Ovary (tissue), 9 donors: ENCODE data around the gene FAM180A. TPM values are rescaled to one million over a fixed set of nuclear protein-coding genes. Genes with fewer than 3 reads are reported as not detected.
"Not testable (repeated sequence)": the region's sequence is repeated elsewhere in the genome, so short reads cannot be mapped to it uniquely, and the experiment has no call there.

Experiments used
- DNase-seq, 5 donors: peaks; one replicate each; pipeline ENCODE4 v3.0.0-alpha.2; 2019 to 2020
- H3K27ac ChIP-seq, 2 donors: fragments of 200-600 bp; one replicate each; pipeline versions ENCODE4 v1.5.1 to v1.8.0; 2019 to 2022
- H3K27me3 ChIP-seq: fragments of 200-600 bp; one replicate; pipeline ENCODE4 v1.8.0; 2022
- H3K36me3 ChIP-seq: fragments of 200-600 bp; sonication (generic); one replicate; pipeline ENCODE4 v1.5.1; 2019
- H3K4me1 ChIP-seq: one replicate; pipeline ENCODE4 v1.8.1; 2013; ENCODE audit warnings: mild to moderate bottlenecking, moderate library complexity; ENCODE audit not compliant: insufficient read depth
- H3K4me3 ChIP-seq: fragments of 200-600 bp; sonication (generic); one replicate; pipeline ENCODE4 v1.5.1; 2017
- H3K9me3 ChIP-seq, 2 donors: fragments of 200-600 bp in 1 of 2; sonication (generic) in 1 of 2; one replicate each; pipeline versions ENCODE4 v1.5.1 to v1.8.1; 2013 to 2019; ENCODE audit warnings: mild to moderate bottlenecking in 1 of 2, moderate library complexity in 1 of 2
- CTCF ChIP-seq, 3 donors: fragments of 450-650 bp in 2 of 3; fragments of 200-600 bp in 1 of 3; IDR thresholded peaks; one replicate each; pipeline versions ENCODE4 v1.5.1 to v1.8.0; 2016 to 2022; ENCODE audit warnings: antibody characterized with exemption in 3 of 3, mild to moderate bottlenecking in 1 of 3
- EP300 ChIP-seq: sonication (generic); formaldehyde crosslinking; IDR thresholded peaks from one replicate; pipeline ENCODE4 v1.6.1; 2017; ENCODE audit warnings: antibody characterized with exemption
- POLR2A ChIP-seq: fragments of 450-650 bp; IDR thresholded peaks from one replicate; pipeline ENCODE4 v1.6.1; 2017; ENCODE audit warnings: antibody characterized with exemption, mild to moderate bottlenecking, moderate library complexity
- WGBS, 3 donors: extraction: QIAGEN DNeasy Blood & Tissue Kit in 1 of 3; methylation state at CpG; one replicate each; pipeline versions ENCODE4 v1.1.5 to v1.1.7; 2013 to 2017; 5-methylcytosine and 5-hydroxymethylcytosine counted together
- intact Hi-C, 4 donors: fragments of 100-400 bp; cut with DNase I; formaldehyde crosslinking; loops; one replicate each; pipeline versions ENCODE4 v1.11.0 to v1.15.1; 2022 to 2023
- polyA plus RNA-seq, 2 donors: library from polyadenylated mRNA; stranded (reverse); fragments of 200-250 nt in 1 of 2; fragments of 350-450 nt in 1 of 2; fragmentation: Illumina TruSeq in 1 of 2; extraction: RNeasy Lipid Tissue Mini Kit (QIAGEN cat#74804) in 1 of 2; gene quantifications; one replicate each; pipeline ENCODE4 v1.2.3, GENCODE V29; 2013 to 2014
- total RNA-seq, 7 donors: library from RNA; depleted of rRNA in 2 of 7; stranded (reverse); fragments of >200 nt in 2 of 7; fragmentation: NEBNext Ultra II Directional in 3 of 7; extraction: Animal tissue kit (Norgen Biotek cat#: 25700) in 3 of 7; gene quantifications; one replicate each; pipeline versions ENCODE4 v1.1.0 to v1.2.4, GENCODE V29; 2016 to 2023
- donor health status: DM: no; HTN: no; CAD: no; lungs with moderate emphysema.
- donor health status: DM: no; HTN: no; CAD: no.
- donor health status: Bipolar disorder and iron deficiency.
- donor health status: DM: yes; HTN: yes; CAD: no.
- donor health status: DM: no; HTN: no; CAD: no.
- donor health status: DM: yes; HTN: yes; CAD: no.

Gene FAM180A
- total and polyA plus RNA-seq, 9 donors, result 1.1 to 5.3 (median 3.1) TPM

DNA sequence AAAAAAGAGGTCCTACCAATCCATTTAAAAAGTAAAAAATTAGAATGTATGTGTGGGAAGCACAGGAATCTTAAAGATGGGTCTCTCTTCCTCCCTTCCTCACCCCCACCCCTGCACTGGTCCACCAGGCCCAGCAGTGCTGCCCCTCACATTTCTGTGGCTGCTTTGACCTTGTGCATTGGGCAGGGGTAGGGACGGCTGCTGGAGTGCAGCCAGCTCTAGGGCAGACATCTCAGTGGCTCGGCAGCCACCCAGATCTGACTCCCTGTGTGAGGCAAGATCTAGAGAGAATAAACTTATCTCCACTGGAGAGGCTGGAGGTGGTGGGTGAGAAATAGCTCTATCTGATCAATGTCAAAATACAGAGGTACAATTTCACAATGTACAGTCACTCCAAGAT lies 6.7 kb downstream of the FAM180A start:
- 42 to 52% (median 49%) methylated on average over 2 of the region's 2 CpGs for WGBS, 3 donors

GRCh38 chr7:135740889-135741288 lies 7.7 kb downstream of the FAM180A start:
- Histone ChIP-seq H3K4me3 (no peak overlapping the region), H3K27me3 (no peaks in the 10 kb centered on the region), H3K36me3 (no peaks in the 10 kb centered on the region), H3K27ac (no peak overlapping the region), H3K9me3 (no peaks in the 10 kb centered on the region), H3K4me1 (peaks cover 10% of the 10 kb centered on the region)
- no peak for TF ChIP-seq CTCF (IDR thresholded peaks at IDR 0.05)
- no peak for TF ChIP-seq POLR2A
- TF ChIP-seq EP300, result no peak
- 68 to 81% (median 79%) methylated on average over 3 of the region's 3 CpGs for WGBS, 3 donors
- no peak for DNase-seq
- intact Hi-C loops, result no loop called here

More for the DNA sequence above, 6.7 kb downstream of the FAM180A start:
- intact Hi-C loops, result no loop called here
- DNase-seq, result no peak
- no peaks in the 10 kb centered on the region for H3K36me3 ChIP-seq
- no peaks in the 10 kb centered on the region for H3K9me3 ChIP-seq
- H3K27me3 ChIP-seq, result no peaks in the 10 kb centered on the region
- H3K4me1 ChIP-seq, result peaks cover 10% of the 10 kb centered on the region
- no peak overlapping the region for H3K27ac ChIP-seq
- TF ChIP-seq POLR2A (no peak), CTCF (IDR thresholded peaks at IDR 0.05) (no peak), EP300 (no peak)
- H3K4me3 ChIP-seq, result no peak overlapping the region

GRCh38 chr7:135737306-135737647 lies 11.3 kb downstream of the FAM180A start:
- DNase-seq, H3K27me3 ChIP-seq, H3K27ac ChIP-seq, H3K36me3 ChIP-seq, H3K4me1 ChIP-seq, intact Hi-C loops, H3K4me3 ChIP-seq, H3K9me3 ChIP-seq: not testable (repeated sequence)
- WGBS, 3 donors, result 96 to 98% (median 97%) methylated on average over 10 of the region's 10 CpGs

GRCh38 chr7:135736586-135737305 lies 11.9 kb downstream of the FAM180A start:
- Histone ChIP-seq H3K27ac (no peak overlapping the region), H3K4me1 (no peaks in the 10 kb centered on the region), H3K27me3 (no peaks in the 10 kb centered on the region), H3K4me3 (no peak overlapping the region), H3K36me3 (no peaks in the 10 kb centered on the region), H3K9me3 (no peaks in the 10 kb centered on the region)
- DNase-seq, result no peak
- intact Hi-C loops, result no loop called here
- WGBS, 3 donors, result 81 to 89% (median 88%) methylated on average over 6 of the region's 6 CpGs
- TF ChIP-seq POLR2A, result no peak

GRCh38 chr7:135734343-135734689 lies 14.3 kb downstream of the FAM180A start:
- H3K36me3 ChIP-seq, result no peaks in the 10 kb centered on the region
- no peak for DNase-seq
- H3K27me3 ChIP-seq, result no peaks in the 10 kb centered on the region
- H3K9me3 ChIP-seq, result no peaks in the 10 kb centered on the region
- TF ChIP-seq CTCF (IDR thresholded peaks at IDR 0.05), result no peak
- TF ChIP-seq EP300, result no peak
- no peak for TF ChIP-seq POLR2A
- 91 to 97% (median 94%) methylated on average over 1 of the region's 1 CpG for WGBS, 3 donors
- H3K4me1 ChIP-seq, result no peaks in the 10 kb centered on the region
- H3K27ac ChIP-seq, result no peak overlapping the region
- intact Hi-C loops, result no loop called here
- H3K4me3 ChIP-seq, result no peak overlapping the region
